ENCODE data around the gene ARAP2. TPM values are rescaled to one million over a fixed set of nuclear protein-coding genes. Genes with fewer than 3 reads are reported as not detected.

ARAP2 gene
- total RNA-seq, 1 experiment from 2014 or later = 13.6 TPM

GRCh38 chr4:36115312-36115711, 129.0 kb downstream of the ARAP2 start:
- H3K4me2 ChIP-seq (ENCODE audit: low read length) = no peak overlapping the region
- no peaks in the 10 kb centered on the region for H4K20me1 ChIP-seq (ENCODE audit: insufficient read depth)
- intact Hi-C loops (cut with micrococcal nuclease) = no loop called here
- DNase-seq (ENCODE audit: low read depth, low spot score) = no peak
- TF ChIP-seq CEBPB (IDR thresholded peaks at IDR 0.05; ENCODE audit: low read depth) = no peak
- no peak for TF ChIP-seq CBX3 (IDR thresholded peaks at IDR 0.05; ENCODE audit: low read depth)
- TF ChIP-seq ZFX (IDR thresholded peaks at IDR 0.05) = no peak
- no peak for TF ChIP-seq ELF1 (IDR thresholded peaks at IDR 0.05; ENCODE audit: borderline replicate concordance, low read depth)
- TF ChIP-seq EZH2phosphoT487 (IDR thresholded peaks at IDR 0.05; ENCODE audit: borderline replicate concordance) = no peak
- no peak for TF ChIP-seq REST (IDR thresholded peaks at IDR 0.05; ENCODE audit: low read depth)
- TF ChIP-seq ZBTB33 (IDR thresholded peaks at IDR 0.05; ENCODE audit: extremely low read depth, insufficient replicate concordance, low read length) = no peak
- TF ChIP-seq SIN3A (IDR thresholded peaks at IDR 0.05; ENCODE audit: low read depth) = no peak
- no peak for TF ChIP-seq JUND (IDR thresholded peaks at IDR 0.05)
- TF ChIP-seq ATF3 (IDR thresholded peaks at IDR 0.05) = no peak
- no peak for TF ChIP-seq EZH2 (IDR thresholded peaks at IDR 0.05)
- no peak for TF ChIP-seq SP1 (IDR thresholded peaks at IDR 0.05; ENCODE audit: low read depth)
- no peak for TF ChIP-seq ZNF274 (IDR thresholded peaks at IDR 0.05; ENCODE audit: low read depth, low read length)
- no peak for TF ChIP-seq EGR1 (IDR thresholded peaks at IDR 0.05; ENCODE audit: low read depth)
- TF ChIP-seq RAD21 (IDR thresholded peaks at IDR 0.05; ENCODE audit: low read depth) = no peak
- TF ChIP-seq TCF7L2 (IDR thresholded peaks at IDR 0.05; ENCODE audit: borderline replicate concordance, extremely low read depth, insufficient read depth, insufficient read length) = no peak
- no peak for TF ChIP-seq POLR2A (IDR thresholded peaks at IDR 0.05; ENCODE audit: borderline replicate concordance, extremely low read depth, insufficient read depth, insufficient read length)
- TF ChIP-seq FOSL1 (IDR thresholded peaks at IDR 0.05; ENCODE audit: low read depth) = no peak
- TF ChIP-seq SRF (IDR thresholded peaks at IDR 0.05; ENCODE audit: low read depth) = no peak
- TF ChIP-seq POLR2AphosphoS5 (IDR thresholded peaks at IDR 0.05; ENCODE audit: low read depth, low read length) = no peak
- no peak for ATAC-seq
- BruUV-seq (replicated peaks) = no TSS peak
- no peaks in the 10 kb centered on the region for H3K4me1 ChIP-seq (ENCODE audit: control insufficient read depth in 1 of 2, insufficient read depth in 2 of 2, low read length in 2 of 2)
- no peaks in the 10 kb centered on the region for H3K9me3 ChIP-seq (ENCODE audit: control insufficient read depth in 1 of 2, insufficient read depth in 1 of 2, low read depth in 1 of 2, low read length in 2 of 2)
- ChIA-PET CTCF (no interaction called here), POLR2A (no interaction called here), RAD21 (ENCODE audit: low non-redundant PET in 1 of 2, low total read pairs in 2 of 2, uncharacterized antibody in 2 of 2, unreplicated experiment in 2 of 2) (no interaction called here)
- no peak overlapping the region for H2AFZ ChIP-seq (ENCODE audit: low read depth, low read length, poor library complexity, severe bottlenecking)
- no peak overlapping the region for H3K9ac ChIP-seq (ENCODE audit: low read length)
- H3K27me3 ChIP-seq (ENCODE audit: insufficient read depth, low read length) = no peaks in the 10 kb centered on the region
- no peaks in the 10 kb centered on the region for H3K36me3 ChIP-seq (ENCODE audit: control insufficient read depth in 1 of 2, insufficient read depth in 2 of 2, low read length in 2 of 2)
- H3K27ac ChIP-seq (ENCODE audit: low read depth, low read length) = no peak overlapping the region
- no peaks in the 10 kb centered on the region for H3K79me2 ChIP-seq (ENCODE audit: insufficient read depth, low read length)
- no peaks in the 10 kb centered on the region for H3K9me2 ChIP-seq (ENCODE audit: insufficient read depth)
- no peak overlapping the region for H3K4me3 ChIP-seq (replicated peaks in 1 of 2; ENCODE audit: low read depth in 1 of 2, low read length in 2 of 2)

All from HCT116 (cell line).